Mesenchymal stem cell (in vitro differentiated cells and primary cell): Measurements from ENCODE around the gene BICDL1.
A peak's percentile ranks its signal among the peaks of the same experiment; 100 is the strongest.

Experiments used
- DNase-seq: peaks from one replicate; pipeline ENCODE4 v3.0.0-alpha.2; 2013
- H2AFZ ChIP-seq: one replicate; pipeline ENCODE4 v1.6.1; 2013; ENCODE audit warnings: low read depth, mild to moderate bottlenecking, control low read depth, inconsistent platforms, low read length, moderate library complexity
- H2AK5ac ChIP-seq: 2 replicates; pipeline ENCODE4 v1.6.1; 2013; ENCODE audit warnings: low read length, moderate library complexity, mild to moderate bottlenecking, inconsistent platforms; ENCODE audit not compliant: severe bottlenecking
- H2BK120ac ChIP-seq: one replicate; pipeline ENCODE4 v1.6.1; 2013; ENCODE audit warnings: low read depth, mild to moderate bottlenecking, inconsistent platforms, low read length, moderate library complexity
- H2BK12ac ChIP-seq, 2 experiments: one replicate each; pipeline ENCODE4 v1.6.1; 2013; ENCODE audit warnings: inconsistent platforms in 2 of 2, low read length in 2 of 2, mild to moderate bottlenecking in 2 of 2, moderate library complexity in 2 of 2, control low read depth in 1 of 2
- H2BK15ac ChIP-seq: one replicate; pipeline ENCODE4 v1.6.1; 2013; ENCODE audit warnings: mild to moderate bottlenecking, low read depth, inconsistent platforms; ENCODE audit not compliant: poor library complexity, severe bottlenecking
- H2BK5ac ChIP-seq: 2 replicates; pipeline ENCODE4 v1.6.1; 2013; ENCODE audit warnings: low read depth, mild to moderate bottlenecking, low read length, control low read depth, inconsistent platforms; ENCODE audit not compliant: poor library complexity, severe bottlenecking
- H3K14ac ChIP-seq, 2 experiments: one replicate each; pipeline ENCODE4 v1.6.1; 2013; ENCODE audit warnings: inconsistent platforms in 2 of 2, low read length in 2 of 2, control low read depth in 1 of 2, mild to moderate bottlenecking in 1 of 2, moderate library complexity in 1 of 2
- H3K18ac ChIP-seq, 2 experiments: one replicate each; pipeline ENCODE4 v1.6.1; 2013; ENCODE audit warnings: inconsistent platforms in 2 of 2, low read length in 2 of 2, control low read depth in 1 of 2, low read depth in 1 of 2, mild to moderate bottlenecking in 1 of 2
- H3K23ac ChIP-seq, 2 experiments: one replicate each; pipeline ENCODE4 v1.6.1; 2013; ENCODE audit warnings: inconsistent platforms in 2 of 2, low read length in 2 of 2, mild to moderate bottlenecking in 2 of 2, moderate library complexity in 2 of 2, control low read depth in 1 of 2
- H3K27ac ChIP-seq: 2 replicates; pipeline ENCODE4 v1.5.1; 2013; ENCODE audit warnings: mild to moderate bottlenecking, moderate library complexity, low read length, control low read depth, inconsistent platforms; ENCODE audit not compliant: poor library complexity, severe bottlenecking
- H3K27me3 ChIP-seq, 2 experiments: 2 replicates each; pipeline versions ENCODE4 v1.6.1 to v1.7.0; 2013; ENCODE audit warnings: low read length in 2 of 2, mild to moderate bottlenecking in 2 of 2, moderate library complexity in 2 of 2, control low read depth in 1 of 2, inconsistent platforms in 1 of 2; ENCODE audit not compliant: control insufficient read depth in 1 of 2, insufficient read depth in 1 of 2
- H3K36me3 ChIP-seq, 2 experiments: 2 replicates each; pipeline versions ENCODE4 v1.6.1 to v1.7.0; 2013; ENCODE audit warnings: low read length in 2 of 2, control low read depth in 1 of 2, inconsistent platforms in 1 of 2, low read depth in 1 of 2, mild to moderate bottlenecking in 1 of 2; ENCODE audit not compliant: insufficient read depth in 2 of 2, control insufficient read depth in 1 of 2
- H3K4ac ChIP-seq, 2 experiments: one replicate each; pipeline ENCODE4 v1.6.1; 2013; ENCODE audit warnings: inconsistent platforms in 2 of 2, low read length in 2 of 2, mild to moderate bottlenecking in 2 of 2, moderate library complexity in 2 of 2, control low read depth in 1 of 2, low read depth in 1 of 2
- H3K4me1 ChIP-seq: 2 replicates; pipeline ENCODE4 v1.6.1; 2013; ENCODE audit warnings: low read depth, low read length, control low read depth; ENCODE audit not compliant: control insufficient read depth, insufficient read depth
- H3K4me2 ChIP-seq: 2 replicates; pipeline ENCODE4 v1.6.1; 2013; ENCODE audit warnings: low read length, mild to moderate bottlenecking, inconsistent platforms; ENCODE audit not compliant: poor library complexity, severe bottlenecking
- H3K4me3 ChIP-seq, 2 experiments: 2 replicates each; pipeline versions ENCODE4 v1.5.1 to v1.7.0; 2013; ENCODE audit warnings: low read length in 2 of 2, mild to moderate bottlenecking in 2 of 2, control low read depth in 1 of 2, low read depth in 1 of 2; ENCODE audit not compliant: insufficient read depth in 1 of 2
- H3K79me1 ChIP-seq: replicated peaks from 2 replicates; pipeline ENCODE4 v1.6.1; 2013; ENCODE audit warnings: mild to moderate bottlenecking, control low read depth, low read length, inconsistent platforms; ENCODE audit not compliant: poor library complexity, severe bottlenecking
- H3K9ac ChIP-seq: 2 replicates; pipeline ENCODE4 v1.7.0; 2013; ENCODE audit warnings: mild to moderate bottlenecking, low read length, moderate library complexity
- H3K9me3 ChIP-seq: 2 replicates; pipeline ENCODE4 v1.7.0; 2013; ENCODE audit warnings: mild to moderate bottlenecking, low read length; ENCODE audit not compliant: control insufficient read depth
- H4K8ac ChIP-seq: one replicate; pipeline ENCODE4 v1.6.1; 2013; ENCODE audit warnings: inconsistent platforms, mild to moderate bottlenecking, low read length, moderate library complexity
- H4K91ac ChIP-seq: one replicate; pipeline ENCODE4 v1.6.1; 2013; ENCODE audit warnings: mild to moderate bottlenecking, low read length, inconsistent platforms
- WGBS: methylation state at CpG from one replicate; pipeline ENCODE4 v1.1.7; 2013; ENCODE audit warnings: mixed read lengths; 5-methylcytosine and 5-hydroxymethylcytosine counted together

BICDL1 gene

DNA sequence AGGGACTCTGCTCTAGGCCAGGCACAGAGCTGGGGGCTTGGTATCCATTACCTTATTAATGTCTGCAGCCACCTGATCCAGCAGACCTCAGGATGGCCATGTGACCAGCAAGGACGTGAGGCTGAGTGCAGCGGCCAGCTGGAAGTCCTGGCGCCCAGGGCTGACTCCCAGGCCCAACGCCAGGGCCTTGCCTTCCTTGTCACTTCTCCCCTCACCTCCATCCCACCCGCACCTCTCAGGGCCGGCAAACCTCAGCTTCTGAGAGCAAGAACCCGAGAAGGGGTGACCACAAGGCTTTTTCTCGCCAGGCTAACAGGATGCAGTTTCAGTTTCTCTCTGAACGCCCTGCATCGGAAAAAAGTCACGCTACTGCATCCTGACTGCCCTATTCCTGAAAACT, 112.1 kb downstream of the BICDL1 start:
- H2BK5ac ChIP-seq, result no peak overlapping the region
- H2BK15ac ChIP-seq, result no peak overlapping the region
- no peak overlapping the region for H3K14ac ChIP-seq
- H4K8ac ChIP-seq, result no peak overlapping the region
- no peak overlapping the region for H3K18ac ChIP-seq
- no peak overlapping the region for H2BK120ac ChIP-seq
- WGBS, result 95% methylated on average over 11 of the region's 11 CpGs
- no peak overlapping the region for H3K4ac ChIP-seq
- H2BK12ac ChIP-seq, result no peak overlapping the region
- H3K23ac ChIP-seq, result no peak overlapping the region
- H3K9ac ChIP-seq, result peak overlapping the region; percentile 65
- no peaks in the 10 kb centered on the region for H3K27me3 ChIP-seq
- no peak overlapping the region for H2AFZ ChIP-seq
- peaks cover 69 to 87% of the 10 kb centered on the region in 2 experiments for H3K36me3 ChIP-seq
- DNase-seq, result no peak
- peaks cover 49% of the 10 kb centered on the region for H3K79me1 ChIP-seq
- H3K4me1 ChIP-seq, result peaks cover 17% of the 10 kb centered on the region
- no peak overlapping the region for H2AK5ac ChIP-seq
- H3K4me3 ChIP-seq, result peak overlapping the region in 1 of 2 experiments; percentile 51
- no peaks in the 10 kb centered on the region for H3K9me3 ChIP-seq
- no peak overlapping the region for H4K91ac ChIP-seq
- no peak overlapping the region for H3K27ac ChIP-seq
- H3K4me2 ChIP-seq, result no peak overlapping the region

DNA sequence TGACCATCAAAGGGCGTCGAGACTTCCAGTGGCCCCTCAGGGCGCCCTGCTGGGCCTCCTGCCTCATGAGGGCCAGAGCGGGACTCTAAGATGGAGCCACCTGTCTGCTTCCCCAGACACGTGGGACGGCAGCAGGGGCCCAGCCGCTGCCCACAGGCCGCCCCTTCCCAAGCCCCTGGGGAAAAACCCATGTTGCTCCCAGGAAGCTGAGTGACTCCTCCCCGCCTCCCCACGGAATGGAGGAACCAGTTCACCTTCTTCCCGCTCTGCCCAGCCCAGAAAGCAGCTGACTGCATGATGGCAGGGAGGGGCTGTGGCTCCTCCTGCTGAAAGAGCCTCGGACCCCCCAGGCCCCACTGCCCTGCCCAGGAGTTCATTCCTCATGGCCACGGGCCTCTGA, 112.6 kb downstream of the BICDL1 start:
- Histone ChIP-seq H2AFZ (no peak overlapping the region), H3K23ac (no peak overlapping the region), H3K4me3 (no peak overlapping the region), H3K36me3 (peaks cover 66 to 83% of the 10 kb centered on the region in 2 experiments), H3K27me3 (no peaks in the 10 kb centered on the region), H4K8ac (no peak overlapping the region), H2BK12ac (no peak overlapping the region), H2AK5ac (no peak overlapping the region), H2BK5ac (no peak overlapping the region), H3K4me2 (no peak overlapping the region), H4K91ac (no peak overlapping the region), H3K9me3 (no peaks in the 10 kb centered on the region), H3K27ac (no peak overlapping the region), H3K14ac (no peak overlapping the region), H2BK120ac (no peak overlapping the region), H3K18ac (no peak overlapping the region), H3K9ac (peak overlapping the region; percentile 65), H3K79me1 (peaks cover 45% of the 10 kb centered on the region), H3K4me1 (peaks cover 17% of the 10 kb centered on the region), H3K4ac (no peak overlapping the region), H2BK15ac (no peak overlapping the region)
- no peak for DNase-seq
- WGBS, result 95% methylated on average over 13 of the region's 13 CpGs

DNA sequence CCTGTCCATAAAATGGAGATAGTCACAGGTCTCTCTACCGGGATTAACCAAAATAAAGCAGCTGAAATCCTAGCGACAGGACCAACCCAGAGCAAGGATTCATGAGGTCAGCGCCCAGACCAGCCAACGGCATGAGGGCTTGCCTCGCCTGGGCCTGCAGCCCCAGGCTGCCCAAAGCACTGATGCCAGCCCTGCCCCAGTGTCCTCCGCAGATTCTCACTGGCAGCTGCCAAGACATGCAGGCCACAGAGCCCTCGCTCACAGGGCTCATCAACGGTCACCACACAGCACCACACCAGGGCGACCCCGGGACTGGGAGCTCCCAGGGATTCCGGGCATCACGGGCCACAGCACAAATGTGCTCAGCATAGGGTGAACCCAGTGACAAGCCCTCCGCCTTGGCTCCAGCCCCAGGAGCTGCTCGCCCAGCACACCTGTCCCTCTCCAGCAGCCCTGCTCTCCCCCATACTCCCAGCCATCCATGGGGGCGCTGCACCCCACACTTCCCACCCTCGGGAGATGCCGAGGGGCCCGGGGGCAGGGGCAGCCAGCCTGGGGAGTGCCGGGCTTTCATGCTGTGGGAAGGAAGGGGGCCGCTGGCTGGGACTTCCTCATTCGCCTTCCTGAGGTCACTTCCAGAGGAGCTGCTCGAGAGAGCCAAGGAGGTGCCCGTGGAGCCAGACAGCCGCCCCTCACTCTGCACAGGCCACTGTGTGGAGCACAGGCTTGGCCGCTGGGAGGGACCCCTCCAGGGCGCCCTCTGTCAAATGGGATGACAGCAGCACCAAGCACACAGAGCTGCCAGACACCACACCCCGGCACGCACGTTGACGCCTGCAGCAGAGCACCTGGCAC, 113.4 kb downstream of the BICDL1 start:
- H3K27me3 ChIP-seq, result no peaks in the 10 kb centered on the region
- peaks cover 38% of the 10 kb centered on the region for H3K79me1 ChIP-seq
- no peak overlapping the region for H2AFZ ChIP-seq
- no peak for DNase-seq
- H4K8ac ChIP-seq, result no peak overlapping the region
- H3K36me3 ChIP-seq, result peaks cover 62 to 78% of the 10 kb centered on the region in 2 experiments
- H3K4me2 ChIP-seq, result no peak overlapping the region
- H2BK15ac ChIP-seq, result no peak overlapping the region
- no peak overlapping the region for H2BK5ac ChIP-seq
- no peak overlapping the region for H3K23ac ChIP-seq
- no peak overlapping the region for H4K91ac ChIP-seq
- H2BK120ac ChIP-seq, result no peak overlapping the region
- H3K4ac ChIP-seq, result no peak overlapping the region
- no peak overlapping the region for H3K4me3 ChIP-seq
- peak overlapping the region; percentile 65 for H3K9ac ChIP-seq
- H3K27ac ChIP-seq, result no peak overlapping the region
- 94% methylated on average over 30 of the region's 30 CpGs for WGBS
- no peaks in the 10 kb centered on the region for H3K9me3 ChIP-seq
- no peak overlapping the region for H2BK12ac ChIP-seq
- no peak overlapping the region for H2AK5ac ChIP-seq
- H3K4me1 ChIP-seq, result peaks cover 17% of the 10 kb centered on the region
- H3K18ac ChIP-seq, result no peak overlapping the region
- no peak overlapping the region for H3K14ac ChIP-seq

DNA sequence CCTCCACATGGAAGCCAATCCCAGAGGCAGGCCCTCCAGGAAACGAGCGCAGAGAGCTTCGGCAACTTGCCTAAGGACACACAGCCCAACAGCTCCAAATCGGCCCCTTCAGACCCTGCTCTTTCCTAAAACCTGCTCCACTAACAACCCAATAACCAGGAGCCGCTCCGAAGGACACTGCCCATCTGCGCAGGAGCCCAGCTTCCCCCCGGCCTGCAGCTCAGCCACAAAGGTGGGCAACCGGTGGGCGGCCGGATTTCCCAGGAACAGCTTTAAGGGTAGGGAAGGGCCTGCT, 114.0 kb downstream of the BICDL1 start:
- no peaks in the 10 kb centered on the region for H3K9me3 ChIP-seq
- no peak overlapping the region for H3K4ac ChIP-seq
- H2BK12ac ChIP-seq, result no peak overlapping the region
- no peak overlapping the region for H3K27ac ChIP-seq
- 98% methylated on average over 11 of the region's 11 CpGs for WGBS
- H3K27me3 ChIP-seq, result no peaks in the 10 kb centered on the region
- H2AK5ac ChIP-seq, result no peak overlapping the region
- H3K4me2 ChIP-seq, result no peak overlapping the region
- no peak overlapping the region for H2BK5ac ChIP-seq
- no peak overlapping the region for H4K8ac ChIP-seq
- H3K36me3 ChIP-seq, result peaks cover 61 to 80% of the 10 kb centered on the region in 2 experiments
- H2AFZ ChIP-seq, result no peak overlapping the region
- H3K4me1 ChIP-seq, result peaks cover 17% of the 10 kb centered on the region
- H3K79me1 ChIP-seq, result peaks cover 38% of the 10 kb centered on the region
- no peak overlapping the region for H3K18ac ChIP-seq
- no peak overlapping the region for H3K9ac ChIP-seq
- H4K91ac ChIP-seq, result no peak overlapping the region
- no peak overlapping the region for H2BK120ac ChIP-seq
- no peak overlapping the region for H2BK15ac ChIP-seq
- no peak overlapping the region for H3K14ac ChIP-seq
- no peak overlapping the region for H3K23ac ChIP-seq
- no peak overlapping the region for H3K4me3 ChIP-seq
- DNase-seq, result no peak
